Measurements from ENCODE around the gene GRID2. TPM values are rescaled to one million over a fixed set of nuclear protein-coding genes. Genes with fewer than 3 reads are reported as not detected.

The GRID2 gene
- total and polyA plus RNA-seq, 9 of the 15 experiments (the other 6 are each of a cell fraction or from before 2014, with no cell fraction given) = 0.04 TPM; not detected in 7

- no peak for TF ChIP-seq GATA2 (CRISPR knock-in tag; IDR thresholded peaks at IDR 0.05)
- no peak for TF ChIP-seq ZNF436 (CRISPR knock-in tag; IDR thresholded peaks at IDR 0.05)
- TF ChIP-seq STAG1 (CRISPR knock-in tag; IDR thresholded peaks at IDR 0.05; ENCODE audit: borderline replicate concordance) = no peak
- TF ChIP-seq, protein P1, sequence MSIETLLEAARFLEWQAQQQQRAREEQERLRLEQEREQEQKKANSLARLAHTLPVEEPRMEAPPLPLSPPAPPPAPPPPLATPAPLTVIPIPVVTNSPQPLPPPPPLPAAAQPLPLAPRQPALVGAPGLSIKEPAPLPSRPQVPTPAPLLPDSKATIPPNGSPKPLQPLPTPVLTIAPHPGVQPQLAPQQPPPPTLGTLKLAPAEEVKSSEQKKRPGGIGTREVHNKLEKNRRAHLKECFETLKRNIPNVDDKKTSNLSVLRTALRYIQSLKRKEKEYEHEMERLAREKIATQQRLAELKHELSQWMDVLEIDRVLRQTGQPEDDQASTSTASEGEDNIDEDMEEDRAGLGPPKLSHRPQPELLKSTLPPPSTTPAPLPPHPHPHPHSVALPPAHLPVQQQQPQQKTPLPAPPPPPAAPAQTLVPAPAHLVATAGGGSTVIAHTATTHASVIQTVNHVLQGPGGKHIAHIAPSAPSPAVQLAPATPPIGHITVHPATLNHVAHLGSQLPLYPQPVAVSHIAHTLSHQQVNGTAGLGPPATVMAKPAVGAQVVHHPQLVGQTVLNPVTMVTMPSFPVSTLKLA (conservative IDR thresholded peaks at IDR 0.05) = no peak
- TF ChIP-seq EP300 (IDR thresholded peaks at IDR 0.05; ENCODE audit: low read length) = no peak
- no peak for TF ChIP-seq EWSR1 (IDR thresholded peaks at IDR 0.05; ENCODE audit: borderline replicate concordance, low read depth, partially characterized antibody)
- TF ChIP-seq ZKSCAN8 (CRISPR knock-in tag; IDR thresholded peaks at IDR 0.05) = no peak
- no peak for TF ChIP-seq CSDE1 (IDR thresholded peaks at IDR 0.05)
- no peak for TF ChIP-seq SIX5 (IDR thresholded peaks at IDR 0.05; ENCODE audit: borderline replicate concordance in 1 of 2, insufficient read depth in 1 of 2, low read depth in 1 of 2, low read length in 2 of 2)
These were observed 472.3 kb downstream of the GRID2 start (continued) for GRCh38 chr4:92776080-92776479.

- intact Hi-C loops (cut with micrococcal nuclease) = no loop called here
- in situ Hi-C loops (cut with MboI) = no loop called here
- Histone ChIP-seq H3K9me1 (ENCODE audit: control insufficient read depth, insufficient read depth, low read length) (no peaks in the 10 kb centered on the region), H3K9me3 (replicated peaks; ENCODE audit: control insufficient read depth, insufficient read depth, low read depth, low read length) (0 out of 2 replicates have a peak, but pooled peaks cover 2% of the 10 kb centered on the region), H3K4me1 (replicated peaks in 1 of 2; ENCODE audit: control insufficient read depth in 2 of 2, insufficient read depth in 2 of 2, low read length in 2 of 2) (no peaks in the 10 kb centered on the region), H3K4me3 (no peak overlapping the region), H3K27me3 (ENCODE audit: control insufficient read depth in 2 of 2, insufficient read depth in 2 of 2, low read length in 2 of 2) (no peaks in the 10 kb centered on the region), H4K20me1 (replicated peaks; ENCODE audit: control insufficient read depth, insufficient read depth, low read length) (no peaks in the 10 kb centered on the region), H3K9ac (ENCODE audit: insufficient read depth in 1 of 2, low read depth in 2 of 2, low read length in 2 of 2) (no peak overlapping the region), H3K79me2 (ENCODE audit: control insufficient read depth, insufficient read depth, low read length) (no peaks in the 10 kb centered on the region), H3K4me2 (ENCODE audit: insufficient read depth, low read length) (no peak overlapping the region), H3K36me3 (ENCODE audit: control insufficient read depth, insufficient read depth, low read length) (no peaks in the 10 kb centered on the region), H2AFZ (ENCODE audit: low read depth, low read length) (no peak overlapping the region), H3K27ac (ENCODE audit: extremely low read depth, low read depth, low read length) (no peak overlapping the region)
- FAIRE-seq (no peak), ATAC-seq (no peak), DNase-seq (ENCODE audit: extremely low read depth in 1 of 4, low spot score in 3 of 4) (no peak)
- ChIA-PET POLR2A (no interaction called here), CTCF (ENCODE audit: low intra/inter-chr PET ratio) (no interaction called here)
- BruUV-seq (replicated peaks) = no TSS peak
- 5% methylated on average over 3 of the region's 3 CpGs for WGBS (ENCODE audit: insufficient coverage, low coverage, missing lambda C conversion rate)
- TF ChIP-seq, protein P2, sequence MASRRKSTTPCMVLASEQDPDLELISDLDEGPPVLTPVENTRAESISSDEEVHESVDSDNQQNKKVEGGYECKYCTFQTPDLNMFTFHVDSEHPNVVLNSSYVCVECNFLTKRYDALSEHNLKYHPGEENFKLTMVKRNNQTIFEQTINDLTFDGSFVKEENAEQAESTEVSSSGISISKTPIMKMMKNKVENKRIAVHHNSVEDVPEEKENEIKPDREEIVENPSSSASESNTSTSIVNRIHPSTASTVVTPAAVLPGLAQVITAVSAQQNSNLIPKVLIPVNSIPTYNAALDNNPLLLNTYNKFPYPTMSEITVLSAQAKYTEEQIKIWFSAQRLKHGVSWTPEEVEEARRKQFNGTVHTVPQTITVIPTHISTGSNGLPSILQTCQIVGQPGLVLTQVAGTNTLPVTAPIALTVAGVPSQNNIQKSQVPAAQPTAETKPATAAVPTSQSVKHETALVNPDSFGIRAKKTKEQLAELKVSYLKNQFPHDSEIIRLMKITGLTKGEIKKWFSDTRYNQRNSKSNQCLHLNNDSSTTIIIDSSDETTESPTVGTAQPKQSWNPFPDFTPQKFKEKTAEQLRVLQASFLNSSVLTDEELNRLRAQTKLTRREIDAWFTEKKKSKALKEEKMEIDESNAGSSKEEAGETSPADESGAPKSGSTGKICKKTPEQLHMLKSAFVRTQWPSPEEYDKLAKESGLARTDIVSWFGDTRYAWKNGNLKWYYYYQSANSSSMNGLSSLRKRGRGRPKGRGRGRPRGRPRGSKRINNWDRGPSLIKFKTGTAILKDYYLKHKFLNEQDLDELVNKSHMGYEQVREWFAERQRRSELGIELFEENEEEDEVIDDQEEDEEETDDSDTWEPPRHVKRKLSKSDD (conservative IDR thresholded peaks at IDR 0.05; ENCODE audit: low read length) = no peak
- TF ChIP-seq TCF3 (CRISPR knock-in tag; IDR thresholded peaks at IDR 0.05) (no peak), ZNF764 (CRISPR knock-in tag; IDR thresholded peaks at IDR 0.05; ENCODE audit: low read depth) (no peak), MEF2D (tag; conservative IDR thresholded peaks at IDR 0.05; ENCODE audit: low read depth) (no peak), RFX1 (IDR thresholded peaks at IDR 0.05) (no peak), ZNF165 (CRISPR knock-in tag; IDR thresholded peaks at IDR 0.05; ENCODE audit: borderline replicate concordance) (no peak)
- TF ChIP-seq, protein P3, sequence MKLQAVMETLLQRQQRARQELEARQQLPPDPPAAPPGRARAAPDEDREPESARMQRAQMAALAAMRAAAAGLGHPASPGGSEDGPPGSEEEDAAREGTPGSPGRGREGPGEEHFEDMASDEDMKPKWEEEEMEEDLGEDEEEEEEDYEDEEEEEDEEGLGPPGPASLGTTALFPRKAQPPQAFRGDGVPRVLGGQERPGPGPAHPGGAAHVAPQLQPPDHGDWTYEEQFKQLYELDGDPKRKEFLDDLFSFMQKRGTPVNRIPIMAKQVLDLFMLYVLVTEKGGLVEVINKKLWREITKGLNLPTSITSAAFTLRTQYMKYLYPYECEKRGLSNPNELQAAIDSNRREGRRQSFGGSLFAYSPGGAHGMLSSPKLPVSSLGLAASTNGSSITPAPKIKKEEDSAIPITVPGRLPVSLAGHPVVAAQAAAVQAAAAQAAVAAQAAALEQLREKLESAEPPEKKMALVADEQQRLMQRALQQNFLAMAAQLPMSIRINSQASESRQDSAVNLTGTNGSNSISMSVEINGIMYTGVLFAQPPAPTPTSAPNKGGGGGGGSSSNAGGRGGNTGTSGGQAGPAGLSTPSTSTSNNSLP (IDR thresholded peaks at IDR 0.05; ENCODE audit: borderline replicate concordance, low read depth, low read length) = no peak
These were observed 486.0 kb downstream of the GRID2 start for GRCh38 chr4:92789741-92790140.
